Epithelial cell of proximal tubule (primary cell): Measurements from ENCODE around the gene EPAS1. TPM values are rescaled to one million over a fixed set of nuclear protein-coding genes. Genes with fewer than 3 reads are reported as not detected.

Experiments used
- DNase-seq: peaks from one replicate; pipeline ENCODE4 v3.0.0-alpha.2; 2011; ENCODE audit warnings: low read depth
- H3K4me3 ChIP-seq: 2 replicates; pipeline ENCODE4 v1.5.1; 2011; ENCODE audit warnings: low read depth, mild to moderate bottlenecking, low read length
- CTCF ChIP-seq: conservative IDR thresholded peaks from 2 replicates; pipeline ENCODE4 v1.5.1; 2012; ENCODE audit warnings: low read depth, mild to moderate bottlenecking, low read length
- total RNA-seq: library from RNA; depleted of rRNA; stranded (reverse); fragments of >200 nt; gene quantifications from 2 replicates; pipeline ENCODE4 v1.2.3, GENCODE V29; 2015

EPAS1 gene
- total RNA-seq, 1 donor from 2014 or later = 33.8 TPM

- no peak overlapping the region for H3K4me3 ChIP-seq
- TF ChIP-seq CTCF = no peak
- no peak for DNase-seq
Observed at GRCh38 chr2:46346719-46347118, 49.5 kb downstream of the EPAS1 start.

- H3K4me3 ChIP-seq = no peak overlapping the region
- no peak for TF ChIP-seq CTCF
- DNase-seq = no peak
Observed at GRCh38 chr2:46347648-46348280, 50.6 kb downstream of the EPAS1 start.

- no peak for TF ChIP-seq CTCF
- H3K4me3 ChIP-seq = no peak overlapping the region
- no peak for DNase-seq
Observed at GRCh38 chr2:46349115-46349547, 51.9 kb downstream of the EPAS1 start.

- DNase-seq = no peak
- no peak for TF ChIP-seq CTCF
- no peak overlapping the region for H3K4me3 ChIP-seq
Observed at GRCh38 chr2:46350029-46350689, 53.0 kb downstream of the EPAS1 start.

GRCh38 chr2:46351098-46351749 is 54.0 kb downstream of the EPAS1 start:
- no peak for TF ChIP-seq CTCF
- DNase-seq = no peak

GRCh38 chr2:46351750-46352138 is 54.5 kb downstream of the EPAS1 start:
- TF ChIP-seq CTCF = no peak
- no peak overlapping the region for H3K4me3 ChIP-seq
- no peak for DNase-seq

More at GRCh38 chr2:46351098-46351749, 54.0 kb downstream of the EPAS1 start:
- H3K4me3 ChIP-seq = no peak overlapping the region
